HepG2 (cell line): ENCODE measurements around the gene ECEL1. TPM values are rescaled to one million over a fixed set of nuclear protein-coding genes. Genes with fewer than 3 reads are reported as not detected.
A peak's percentile ranks its signal among the peaks of the same experiment; 100 is the strongest.

Experiments used
- DBP ChIP-seq: sonication (generic); formaldehyde crosslinking; IDR thresholded peaks from 2 replicates; pipeline ENCODE4 v1.4.0; 2020; ENCODE audit warnings: missing genetic modification reagents; ENCODE audit errors: not compliant biosample characterization
- ELF1 ChIP-seq: sonication (generic); formaldehyde crosslinking; IDR thresholded peaks from 2 replicates; pipeline ENCODE4 v1.4.0; 2020; ENCODE audit warnings: missing genetic modification reagents
- FOXO1 ChIP-seq: sonication (generic); formaldehyde crosslinking; IDR thresholded peaks from 2 replicates; pipeline ENCODE4 v1.4.0; 2020; ENCODE audit warnings: missing genetic modification reagents
- HDAC2 ChIP-seq: sonication (generic); formaldehyde crosslinking; IDR thresholded peaks from 2 replicates; pipeline ENCODE4 v1.4.0; 2020; ENCODE audit warnings: missing genetic modification reagents
- HMG20B ChIP-seq: conservative IDR thresholded peaks from 2 replicates; pipeline ENCODE4 v1.6.1; 2016; ENCODE audit warnings: missing genetic modification reagents, missing compliant biosample characterization
- HNF4A ChIP-seq: sonication (generic); formaldehyde crosslinking; IDR thresholded peaks from 2 replicates; pipeline ENCODE4 v1.4.0; 2020; ENCODE audit warnings: missing genetic modification reagents
- MAFK ChIP-seq, 2 experiments: IDR thresholded peaks in 1 of 2; conservative IDR thresholded peaks in 1 of 2; 2 replicates each; pipeline ENCODE4 v1.6.1; 2011; ENCODE audit warnings: improper control_type of control experiment in 2 of 2, low read length in 2 of 2
- NFE2L1 ChIP-seq: sonication (generic); formaldehyde crosslinking; IDR thresholded peaks from 2 replicates; pipeline ENCODE4 v1.4.0; 2020; ENCODE audit warnings: missing genetic modification reagents, mild to moderate bottlenecking, borderline replicate concordance
- NR1H2 ChIP-seq: sonication (generic); formaldehyde crosslinking; IDR thresholded peaks from 2 replicates; pipeline ENCODE4 v1.8.1; 2022; ENCODE audit warnings: low read depth, missing genetic modification reagents, borderline replicate concordance
- RFX1 ChIP-seq: fragments of 450-650 bp; IDR thresholded peaks from 2 replicates; pipeline ENCODE4 v1.6.1; 2017
- SP140L ChIP-seq: sonication (generic); formaldehyde crosslinking; IDR thresholded peaks from 2 replicates; pipeline ENCODE4 v1.4.0; 2020; ENCODE audit warnings: missing genetic modification reagents, borderline replicate concordance
- ZFP41 ChIP-seq: sonication (generic); formaldehyde crosslinking; IDR thresholded peaks from 2 replicates; pipeline ENCODE4 v1.4.0; 2020; ENCODE audit warnings: mild to moderate bottlenecking, missing genetic modification reagents, borderline replicate concordance
- ZMYM3 ChIP-seq: sonication (generic); formaldehyde crosslinking; IDR thresholded peaks from 2 replicates; pipeline ENCODE4 v1.5.1; 2020; ENCODE audit warnings: mild to moderate bottlenecking, missing genetic modification reagents
- ZNF710 ChIP-seq: sonication (generic); formaldehyde crosslinking; IDR thresholded peaks from 2 replicates; pipeline ENCODE4 v1.5.0; 2020; ENCODE audit warnings: mild to moderate bottlenecking, missing genetic modification reagents, borderline replicate concordance
- ZNF768 ChIP-seq: sonication (generic); formaldehyde crosslinking; IDR thresholded peaks from 2 replicates; pipeline ENCODE4 v1.4.0; 2020; ENCODE audit warnings: missing genetic modification reagents
- ZNF891 ChIP-seq: sonication (generic); formaldehyde crosslinking; IDR thresholded peaks from 2 replicates; pipeline ENCODE4 v1.5.0; 2020; ENCODE audit warnings: mild to moderate bottlenecking, missing genetic modification reagents
- ZSCAN29 ChIP-seq: sonication (generic); formaldehyde crosslinking; conservative IDR thresholded peaks from 2 replicates; pipeline ENCODE4 v1.4.0; 2020; ENCODE audit warnings: mild to moderate bottlenecking, missing genetic modification reagents
- polyA plus RNA-seq, 8 experiments: library from polyadenylated mRNA; depleted of rRNA in 3 of 8; stranded (reverse) in 7 of 8; unstranded in 1 of 8; fragments of >200 nt; fragmentation: Illumina TruSeq in 4 of 8; extraction: Trizol in 4 of 8; gene quantifications; 2 replicates each; pipeline versions ENCODE4 v1.2.1 to v1.2.3, GENCODE V29; 2011 to 2016; ENCODE audit warnings: low read depth in 4 of 8, missing spikeins in 1 of 8, mixed read lengths in 1 of 8; ENCODE audit not compliant: insufficient read depth in 1 of 8
- total RNA-seq, 5 experiments: library from RNA; depleted of rRNA; stranded (reverse); fragments of >200 nt; fragmentation: Illumina TruSeq; extraction: Trizol; gene quantifications; 2 replicates each; pipeline ENCODE4 v1.2.3, GENCODE V29; 2016; ENCODE audit warnings: low read depth in 1 of 5
- TF ChIP-seq, protein P1 (sequence below): sonication (generic); formaldehyde crosslinking; IDR thresholded peaks from 2 replicates; pipeline ENCODE4 v1.5.1; 2020; ENCODE audit warnings: mild to moderate bottlenecking, missing genetic modification reagents
- TF ChIP-seq, protein P2 (sequence below): sonication (generic); formaldehyde crosslinking; IDR thresholded peaks from 2 replicates; pipeline ENCODE4 v1.8.1; 2022; ENCODE audit warnings: low read depth, mild to moderate bottlenecking, missing genetic modification reagents

ECEL1 gene
- total and polyA plus RNA-seq, 2 of the 13 experiments (the other 11 are each of a cell fraction or from before 2014, with no cell fraction given) = not detected

DNA sequence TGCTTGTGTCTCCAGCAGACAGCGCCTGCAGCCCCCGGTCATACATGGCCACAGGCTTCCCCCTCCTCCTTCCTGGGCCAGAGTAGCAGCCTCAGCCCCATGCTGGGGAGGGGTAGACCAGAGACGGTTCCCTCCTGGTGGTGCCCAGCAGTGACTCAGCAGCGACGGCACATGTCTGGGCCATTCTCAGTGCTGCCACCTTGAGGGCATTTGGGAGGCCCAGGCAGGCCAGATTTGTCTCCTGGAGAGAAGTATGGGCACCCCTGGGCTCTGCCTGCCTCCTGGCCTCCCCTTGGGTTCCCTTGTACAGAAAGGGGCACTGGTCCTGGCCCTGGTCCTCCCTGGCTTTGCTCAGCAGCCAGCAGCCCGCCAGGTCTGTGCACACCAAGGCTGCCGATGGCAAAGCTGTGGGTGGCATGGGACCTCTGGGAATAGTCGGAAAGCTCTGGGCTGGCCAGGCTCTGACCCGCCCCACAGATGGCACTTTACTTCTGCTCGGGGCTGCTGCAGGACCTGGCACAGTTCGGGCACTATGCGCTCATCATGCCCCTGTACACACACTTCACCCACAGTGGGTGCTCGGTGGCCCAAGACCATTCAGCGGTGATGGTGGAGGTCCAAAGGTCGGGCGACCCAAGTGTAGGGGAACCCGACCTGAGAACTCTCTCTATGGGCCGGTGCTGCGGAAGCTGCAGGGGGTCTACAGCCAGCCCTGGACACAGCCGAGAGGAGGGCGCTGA, 43.1 kb downstream of the ECEL1 start (continued):
- TF ChIP-seq, protein P1, sequence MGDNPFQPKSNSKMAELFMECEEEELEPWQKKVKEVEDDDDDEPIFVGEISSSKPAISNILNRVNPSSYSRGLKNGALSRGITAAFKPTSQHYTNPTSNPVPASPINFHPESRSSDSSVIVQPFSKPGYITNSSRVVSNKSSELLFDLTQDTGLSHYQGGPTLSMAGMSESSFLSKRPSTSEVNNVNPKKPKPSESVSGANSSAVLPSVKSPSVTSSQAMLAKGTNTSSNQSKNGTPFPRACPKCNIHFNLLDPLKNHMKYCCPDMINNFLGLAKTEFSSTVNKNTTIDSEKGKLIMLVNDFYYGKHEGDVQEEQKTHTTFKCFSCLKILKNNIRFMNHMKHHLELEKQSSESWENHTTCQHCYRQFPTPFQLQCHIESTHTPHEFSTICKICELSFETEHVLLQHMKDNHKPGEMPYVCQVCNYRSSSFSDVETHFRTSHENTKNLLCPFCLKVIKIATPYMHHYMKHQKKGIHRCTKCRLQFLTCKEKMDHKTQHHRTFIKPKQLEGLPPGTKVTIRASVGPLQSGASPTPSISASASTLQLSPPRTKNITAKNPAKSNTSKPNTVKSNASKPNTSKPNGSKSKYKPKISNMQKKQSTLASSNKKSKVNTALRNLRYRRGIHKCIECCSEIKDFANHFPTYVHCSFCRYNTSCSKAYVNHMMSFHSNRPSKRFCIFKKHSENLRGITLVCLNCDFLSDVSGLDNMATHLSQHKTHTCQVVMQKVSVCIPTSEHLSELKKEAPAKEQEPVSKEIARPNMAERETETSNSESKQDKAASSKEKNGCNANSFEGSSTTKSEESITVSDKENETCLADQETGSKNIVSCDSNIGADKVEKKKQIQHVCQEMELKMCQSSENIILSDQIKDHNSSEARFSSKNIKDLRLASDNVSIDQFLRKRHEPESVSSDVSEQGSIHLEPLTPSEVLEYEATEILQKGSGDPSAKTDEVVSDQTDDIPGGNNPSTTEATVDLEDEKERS (CRISPR knock-in tag) = no peak
- TF ChIP-seq ZNF710 (CRISPR knock-in tag) (0 out of 2 replicates have a peak, but pooled peaks have one; percentile 51), ELF1 (CRISPR knock-in tag) (no peak), NFE2L1 (CRISPR knock-in tag) (peak; percentile 98), RFX1 (no peak), HMG20B (CRISPR knock-in tag) (no peak), SP140L (CRISPR knock-in tag) (no peak), FOXO1 (CRISPR knock-in tag) (no peak), DBP (CRISPR knock-in tag) (no peak), ZSCAN29 (CRISPR knock-in tag) (no peak; the same call in 1 of the 2 replicates), ZNF768 (CRISPR knock-in tag) (peak; percentile 100), MAFK (conservative IDR thresholded peaks at IDR 0.05 in 1 of 2, IDR thresholded peaks at IDR 0.05 in 1 of 2; ENCODE audit: low read length in 2 of 2) (peak in 1 of 2 experiments; percentile 43; a peak in 1 of 4 replicates), HNF4A (no peak), NR1H2 (CRISPR knock-in tag) (no peak), ZFP41 (CRISPR knock-in tag) (no peak), ZMYM3 (CRISPR knock-in tag) (peak; percentile 97), HDAC2 (CRISPR knock-in tag) (0 out of 2 replicates have a peak, but pooled peaks have one; percentile 38), ZNF891 (CRISPR knock-in tag) (0 out of 2 replicates have a peak, but pooled peaks have one; percentile 45)
- TF ChIP-seq, protein P2, sequence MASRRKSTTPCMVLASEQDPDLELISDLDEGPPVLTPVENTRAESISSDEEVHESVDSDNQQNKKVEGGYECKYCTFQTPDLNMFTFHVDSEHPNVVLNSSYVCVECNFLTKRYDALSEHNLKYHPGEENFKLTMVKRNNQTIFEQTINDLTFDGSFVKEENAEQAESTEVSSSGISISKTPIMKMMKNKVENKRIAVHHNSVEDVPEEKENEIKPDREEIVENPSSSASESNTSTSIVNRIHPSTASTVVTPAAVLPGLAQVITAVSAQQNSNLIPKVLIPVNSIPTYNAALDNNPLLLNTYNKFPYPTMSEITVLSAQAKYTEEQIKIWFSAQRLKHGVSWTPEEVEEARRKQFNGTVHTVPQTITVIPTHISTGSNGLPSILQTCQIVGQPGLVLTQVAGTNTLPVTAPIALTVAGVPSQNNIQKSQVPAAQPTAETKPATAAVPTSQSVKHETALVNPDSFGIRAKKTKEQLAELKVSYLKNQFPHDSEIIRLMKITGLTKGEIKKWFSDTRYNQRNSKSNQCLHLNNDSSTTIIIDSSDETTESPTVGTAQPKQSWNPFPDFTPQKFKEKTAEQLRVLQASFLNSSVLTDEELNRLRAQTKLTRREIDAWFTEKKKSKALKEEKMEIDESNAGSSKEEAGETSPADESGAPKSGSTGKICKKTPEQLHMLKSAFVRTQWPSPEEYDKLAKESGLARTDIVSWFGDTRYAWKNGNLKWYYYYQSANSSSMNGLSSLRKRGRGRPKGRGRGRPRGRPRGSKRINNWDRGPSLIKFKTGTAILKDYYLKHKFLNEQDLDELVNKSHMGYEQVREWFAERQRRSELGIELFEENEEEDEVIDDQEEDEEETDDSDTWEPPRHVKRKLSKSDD (CRISPR knock-in tag) = no peak
